GM19351 (cell line): Measurements from ENCODE around the gene DNASE2.
"Not testable (repeated sequence)": the region's sequence is repeated elsewhere in the genome, so short reads cannot be mapped to it uniquely, and the experiment has no call there.

Source experiments
- ATAC-seq: cut with Tn5 transposase; IDR thresholded peaks from one replicate; pipeline ENCODE4 v1.9.1; 2021; ENCODE audit warnings: mild to moderate bottlenecking, moderate library complexity; ENCODE audit not compliant: unreplicated experiment

Gene DNASE2

DNA sequence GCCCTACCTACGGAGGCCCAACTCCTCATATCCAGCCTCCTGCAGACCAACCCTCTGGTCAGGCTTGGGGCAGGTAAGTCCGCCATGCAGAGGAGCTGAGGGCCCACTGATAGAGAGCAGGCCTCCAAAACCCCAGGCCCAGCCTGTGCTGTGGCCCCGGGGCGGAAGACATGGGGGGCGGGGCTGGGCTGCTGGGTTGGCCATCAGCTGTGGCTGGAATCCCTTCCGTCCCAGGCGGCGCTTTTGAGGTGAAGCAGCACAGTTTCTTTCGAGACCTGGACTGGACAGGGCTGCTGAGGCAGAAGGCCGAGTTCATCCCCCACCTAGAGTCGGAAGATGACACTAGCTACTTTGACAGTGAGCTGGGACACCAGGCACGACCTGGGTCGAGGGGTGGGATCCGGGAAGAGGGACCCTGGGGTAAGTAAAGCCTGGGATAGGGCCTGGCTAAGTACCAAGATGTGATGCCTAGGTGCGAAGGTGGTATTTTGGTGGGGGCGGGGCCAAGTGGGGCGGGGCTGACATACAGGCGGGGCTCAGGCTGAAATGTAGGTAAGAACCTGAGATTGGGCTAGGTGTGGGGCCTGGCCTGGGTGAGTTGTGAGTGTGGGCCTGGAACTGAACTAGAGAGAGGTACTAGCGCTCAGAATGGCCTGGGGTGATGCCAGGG lies 15.4 kb downstream of the DNASE2 start:
- ATAC-seq, result no peak

DNA sequence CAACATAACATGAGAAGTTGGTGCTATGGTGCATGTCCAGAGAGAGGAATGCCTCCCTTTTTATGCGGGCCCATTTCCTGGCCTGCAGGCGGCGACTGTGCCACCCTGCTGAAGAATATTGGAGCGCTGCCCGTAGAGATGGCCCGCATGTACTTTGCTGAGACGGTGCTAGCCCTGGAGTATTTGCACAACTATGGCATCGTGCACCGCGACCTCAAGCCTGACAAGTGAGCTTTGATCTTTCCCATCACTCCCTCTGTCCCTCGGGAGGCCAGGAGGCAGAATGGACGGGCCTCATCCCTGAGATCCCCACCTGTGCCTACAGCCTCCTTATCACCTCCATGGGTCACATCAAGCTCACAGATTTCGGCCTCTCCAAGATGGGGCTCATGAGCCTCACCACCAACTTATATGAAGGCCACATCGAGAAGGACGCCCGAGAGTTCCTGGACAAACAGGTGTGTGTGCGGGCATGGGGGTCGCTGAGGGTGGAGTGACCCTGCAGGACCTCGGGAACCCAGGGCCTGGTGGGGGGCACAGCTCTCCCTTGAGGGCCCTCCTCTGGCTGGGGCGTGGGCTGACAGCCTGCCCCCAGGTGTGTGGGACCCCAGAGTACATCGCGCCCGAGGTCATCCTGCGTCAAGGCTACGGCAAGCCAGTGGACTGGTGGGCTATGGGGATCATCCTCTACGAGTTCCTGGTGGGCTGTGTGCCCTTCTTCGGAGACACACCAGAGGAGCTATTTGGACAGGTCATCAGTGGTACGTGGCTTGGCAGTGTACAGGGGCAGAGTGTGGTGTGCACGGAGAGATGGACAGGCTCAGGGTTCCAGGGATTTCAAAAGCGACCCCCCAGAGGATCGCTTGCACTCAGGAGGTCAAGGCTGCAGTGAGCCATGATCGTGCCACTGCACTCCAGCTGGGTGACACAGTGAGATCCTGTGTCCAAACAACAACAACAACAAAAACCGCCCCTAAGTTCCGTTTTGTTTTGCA lies 16.2 kb downstream of the DNASE2 start:
- no peak for ATAC-seq

DNA sequence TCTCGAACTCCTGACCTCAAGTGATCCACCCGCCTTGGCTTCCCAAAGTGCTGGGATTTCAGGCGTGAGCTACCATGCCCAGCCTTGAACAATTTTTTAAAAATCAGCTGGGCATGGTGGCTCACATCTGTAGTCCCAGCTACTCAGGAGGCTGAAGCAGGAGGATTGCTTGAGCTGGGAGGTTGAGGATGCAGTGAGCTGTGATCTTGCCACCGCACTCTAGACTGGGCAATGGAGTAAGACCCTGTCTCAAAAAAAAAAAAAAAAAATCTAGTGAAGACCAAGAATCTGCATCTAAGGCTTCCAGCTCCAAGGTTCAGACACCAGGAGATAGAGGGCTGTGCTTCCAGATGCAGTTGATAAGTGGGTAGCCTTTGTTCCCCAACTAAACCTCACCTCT lies 17.1 kb downstream of the DNASE2 start:
- ATAC-seq, result no peak

DNA sequence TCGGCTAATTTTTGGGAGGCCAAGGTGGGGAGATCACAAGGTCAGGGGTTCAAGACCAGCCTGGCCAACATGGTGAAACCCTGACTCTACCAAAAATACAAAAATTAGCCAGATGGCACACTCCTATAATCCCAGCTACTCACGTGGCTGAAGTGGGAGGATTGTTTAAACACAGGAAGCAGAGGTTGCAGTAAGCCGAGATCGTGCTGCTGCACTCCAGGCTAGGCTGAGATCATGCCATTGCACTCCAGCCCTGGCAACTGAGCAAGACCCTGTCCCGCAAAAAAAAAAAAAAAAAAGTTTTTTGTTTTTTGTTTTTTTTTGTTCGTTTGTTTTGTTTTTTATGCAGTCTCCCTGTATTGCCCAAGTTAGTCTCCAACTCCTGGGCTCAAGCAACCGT lies 21.7 kb downstream of the DNASE2 start:
- no peak for ATAC-seq

DNA sequence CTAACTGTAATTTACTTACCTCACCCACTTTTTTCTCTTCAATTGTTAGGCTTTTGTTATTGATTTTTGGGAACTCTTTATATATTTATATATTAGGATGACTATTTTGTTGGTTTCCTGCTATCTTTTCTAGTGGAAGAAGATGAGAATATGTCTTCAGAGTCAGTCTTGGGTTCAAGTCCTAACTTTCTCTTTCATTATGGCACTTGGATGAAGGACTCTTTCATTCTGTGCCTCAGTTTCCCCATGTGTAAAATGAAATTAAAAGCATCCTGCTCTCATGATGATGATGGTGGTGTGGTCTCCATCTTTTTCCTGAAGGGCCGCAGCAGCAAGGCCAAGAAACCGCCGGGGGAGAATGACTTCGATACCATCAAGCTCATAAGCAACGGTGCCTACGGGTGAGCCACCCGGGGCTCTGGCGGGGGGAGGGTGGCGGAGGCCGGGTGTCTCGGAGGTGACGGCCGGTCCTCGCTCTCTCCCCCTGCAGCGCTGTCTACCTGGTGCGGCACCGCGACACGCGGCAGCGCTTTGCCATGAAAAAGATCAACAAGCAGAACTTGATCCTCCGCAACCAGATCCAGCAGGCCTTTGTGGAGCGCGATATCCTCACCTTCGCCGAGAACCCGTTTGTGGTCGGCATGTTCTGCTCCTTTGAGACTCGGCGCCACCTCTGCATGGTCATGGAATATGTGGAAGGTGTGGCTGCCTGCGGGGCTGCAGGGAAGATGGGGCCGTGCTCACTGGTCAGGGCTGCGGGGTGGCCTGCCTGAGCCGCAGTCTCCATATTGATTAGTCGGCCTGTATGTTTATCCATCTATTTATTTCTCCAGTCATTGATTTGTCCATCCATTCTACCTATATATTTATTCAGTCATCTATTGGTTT lies 23.0 kb downstream of the DNASE2 start:
- no peak for ATAC-seq

DNA sequence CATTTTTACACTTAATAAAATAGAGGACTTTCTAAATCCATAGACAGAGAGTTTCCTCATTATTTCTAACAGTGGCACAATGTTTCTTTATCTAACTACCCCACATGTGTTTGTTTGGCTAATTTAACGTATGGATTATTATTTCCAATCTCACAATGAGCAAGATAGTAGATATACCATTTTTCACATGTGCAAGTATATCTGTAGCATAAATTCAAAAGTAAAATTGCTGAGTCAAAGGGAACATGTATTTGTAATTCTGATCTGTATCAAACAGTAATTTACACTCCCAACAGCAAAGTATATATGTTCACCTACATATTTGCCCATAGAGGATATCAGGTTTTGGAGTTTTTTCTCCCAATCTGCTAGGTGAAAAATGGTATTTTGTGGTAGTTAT lies 24.6 kb downstream of the DNASE2 start:
- ATAC-seq, result no peak

DNA sequence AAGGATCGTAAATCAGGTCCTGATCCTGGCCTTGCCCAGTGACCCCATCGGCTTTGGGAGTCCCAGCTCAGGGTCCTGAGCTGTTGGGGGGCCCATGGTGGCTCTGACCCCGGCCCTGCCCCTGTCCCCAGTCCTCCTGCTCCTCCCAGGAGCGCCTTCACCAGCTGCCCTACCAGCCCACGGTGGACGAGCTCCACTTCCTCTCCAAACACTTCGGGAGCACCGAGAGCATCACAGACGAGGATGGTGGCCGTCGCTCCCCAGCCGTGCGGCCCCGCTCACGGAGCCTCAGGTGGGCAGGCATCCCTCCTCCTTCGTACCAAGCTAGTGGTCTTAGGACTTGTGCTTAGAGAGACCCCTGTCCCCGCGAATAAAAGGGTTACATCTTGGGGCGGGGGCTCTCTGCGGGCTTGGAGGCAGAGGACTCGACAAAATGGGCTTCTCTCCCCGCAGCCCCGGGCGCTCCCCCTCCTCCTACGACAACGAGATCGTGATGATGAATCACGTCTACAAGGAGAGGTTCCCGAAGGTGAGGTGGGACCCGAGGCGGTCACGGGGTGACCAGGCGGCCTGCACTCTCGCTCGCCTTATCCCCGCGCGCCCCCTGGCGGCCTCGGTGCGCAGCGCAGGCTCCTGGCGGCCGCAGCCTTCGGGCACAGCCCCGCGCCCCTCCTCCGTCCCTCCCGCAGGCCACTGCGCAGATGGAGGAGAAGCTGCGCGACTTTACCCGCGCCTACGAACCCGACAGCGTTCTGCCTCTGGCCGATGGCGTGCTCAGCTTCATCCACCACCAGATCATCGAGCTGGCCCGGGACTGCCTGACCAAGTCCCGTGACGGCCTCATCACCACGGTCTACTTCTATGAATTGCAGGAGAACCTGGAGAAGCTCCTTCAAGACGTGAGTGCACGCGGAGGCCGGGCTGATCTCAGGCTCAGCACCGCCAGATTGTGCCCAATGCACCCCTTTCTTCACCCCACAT lies 33.8 kb downstream of the DNASE2 start:
- no peak for ATAC-seq

DNA sequence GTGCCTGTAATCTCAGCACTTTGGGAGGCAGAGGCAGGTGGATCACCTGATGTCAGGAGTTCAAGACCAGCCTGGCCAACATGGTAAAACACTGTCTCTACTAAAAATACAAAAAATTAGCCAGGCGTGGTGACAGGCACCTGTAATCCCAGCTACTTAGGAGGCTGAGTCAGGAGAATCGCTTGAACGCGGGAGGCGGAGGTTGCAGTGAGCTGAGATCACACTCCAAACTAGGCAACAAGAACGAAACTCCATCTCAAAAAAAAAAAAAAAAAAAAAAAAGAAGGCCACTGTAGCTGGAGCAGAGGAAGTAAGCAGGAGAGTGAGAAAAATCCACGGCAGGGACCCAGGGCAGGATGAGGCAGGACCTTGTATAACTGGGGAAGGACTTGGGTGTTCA lies 34.6 kb downstream of the DNASE2 start:
- not testable (repeated sequence) for ATAC-seq

DNA sequence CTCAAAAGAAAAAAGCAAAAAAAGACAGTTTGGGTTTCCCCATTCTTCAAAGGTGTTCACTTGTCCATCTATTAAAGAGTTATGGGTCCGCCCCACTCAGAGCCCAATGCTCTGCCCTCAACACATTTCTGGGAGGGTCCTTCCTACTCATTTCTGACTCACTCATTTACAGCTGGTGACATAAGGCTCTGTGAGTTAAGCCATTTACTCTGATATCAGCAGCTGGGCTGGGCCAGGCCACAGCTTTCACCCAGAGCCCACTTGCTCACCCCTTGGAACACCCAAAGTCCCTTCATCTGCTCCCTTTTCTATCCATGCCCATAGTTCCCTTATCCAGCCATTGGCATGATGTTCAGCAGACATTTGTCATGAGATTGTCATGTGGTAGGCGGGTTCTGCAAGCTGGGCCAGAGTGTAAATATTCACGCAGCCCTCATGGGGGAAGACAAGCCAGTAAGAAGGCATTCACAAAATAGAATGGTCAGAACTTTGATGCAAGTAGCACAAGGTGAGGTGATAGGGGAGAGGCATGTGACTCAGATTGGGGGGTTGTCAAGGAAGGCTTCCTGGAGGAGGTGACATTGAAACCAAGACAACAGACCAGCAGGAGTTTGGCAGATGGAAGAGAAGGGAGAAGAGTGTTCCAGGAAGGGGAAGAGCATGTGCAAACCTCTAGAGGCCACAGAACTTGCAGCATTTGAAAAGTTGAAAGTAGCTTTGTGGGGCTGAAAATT lies 37.1 kb downstream of the DNASE2 start:
- ATAC-seq, result no peak

DNA sequence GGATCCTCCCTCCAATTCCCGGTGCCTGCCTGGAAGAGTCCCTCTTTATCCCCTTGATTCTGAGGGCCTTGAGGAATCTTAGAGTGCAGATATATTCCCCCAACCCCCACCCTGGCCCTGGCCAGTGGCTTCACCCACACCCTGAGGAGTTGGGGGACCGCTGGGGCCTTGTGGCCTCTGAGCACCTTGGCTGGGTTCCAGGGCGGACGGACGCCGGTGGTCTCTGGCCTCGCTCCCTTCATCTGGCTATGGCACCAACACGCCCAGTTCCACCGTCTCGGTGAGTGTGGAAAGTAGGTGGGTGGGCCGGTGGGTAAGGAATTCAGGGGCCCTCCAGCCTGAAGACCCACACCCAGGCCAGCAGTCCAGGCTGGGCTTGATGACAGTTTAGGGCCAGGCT lies 37.9 kb downstream of the DNASE2 start:
- no peak for ATAC-seq

DNA sequence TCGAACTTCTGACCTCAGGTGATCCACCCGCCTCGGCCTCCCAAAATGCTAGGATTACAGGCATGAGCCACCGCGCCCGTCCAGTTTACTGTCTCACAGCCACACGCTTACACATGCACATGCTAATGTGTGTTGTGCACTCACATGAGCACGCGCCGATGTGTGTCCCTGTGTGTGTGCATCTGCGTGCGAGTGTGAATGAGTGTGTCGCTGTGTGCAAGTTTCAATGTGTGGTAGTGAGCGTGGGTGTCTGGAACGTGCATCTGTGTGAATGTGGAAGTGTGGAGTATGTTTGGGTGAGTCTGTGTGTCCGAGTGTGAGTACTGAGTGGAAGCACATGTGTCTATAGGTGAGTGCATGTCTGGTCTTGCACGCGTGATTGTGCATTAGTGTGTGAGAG lies 38.7 kb downstream of the DNASE2 start:
- ATAC-seq, result no peak

DNA sequence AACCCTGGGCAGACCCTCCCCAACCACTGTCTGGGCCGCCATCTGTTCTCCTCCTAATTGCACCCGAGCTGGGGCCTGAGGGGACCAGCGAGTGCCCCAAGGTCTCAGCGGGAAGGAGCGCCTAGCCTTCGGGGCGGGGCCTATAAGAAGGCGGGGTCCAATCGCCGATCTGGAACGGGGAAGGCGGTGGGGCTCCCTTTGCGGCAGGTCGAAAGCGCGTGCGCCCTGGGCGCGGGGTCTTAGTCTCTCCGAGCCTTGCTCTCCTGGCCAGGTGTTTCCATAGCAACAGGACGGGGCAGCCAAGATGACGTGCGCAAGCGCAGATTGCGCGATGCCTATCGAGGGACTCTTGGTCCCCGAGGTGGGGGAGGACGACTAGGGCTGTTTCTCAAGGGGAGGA lies 40.2 kb downstream of the DNASE2 start:
- ATAC-seq, result no peak

DNA sequence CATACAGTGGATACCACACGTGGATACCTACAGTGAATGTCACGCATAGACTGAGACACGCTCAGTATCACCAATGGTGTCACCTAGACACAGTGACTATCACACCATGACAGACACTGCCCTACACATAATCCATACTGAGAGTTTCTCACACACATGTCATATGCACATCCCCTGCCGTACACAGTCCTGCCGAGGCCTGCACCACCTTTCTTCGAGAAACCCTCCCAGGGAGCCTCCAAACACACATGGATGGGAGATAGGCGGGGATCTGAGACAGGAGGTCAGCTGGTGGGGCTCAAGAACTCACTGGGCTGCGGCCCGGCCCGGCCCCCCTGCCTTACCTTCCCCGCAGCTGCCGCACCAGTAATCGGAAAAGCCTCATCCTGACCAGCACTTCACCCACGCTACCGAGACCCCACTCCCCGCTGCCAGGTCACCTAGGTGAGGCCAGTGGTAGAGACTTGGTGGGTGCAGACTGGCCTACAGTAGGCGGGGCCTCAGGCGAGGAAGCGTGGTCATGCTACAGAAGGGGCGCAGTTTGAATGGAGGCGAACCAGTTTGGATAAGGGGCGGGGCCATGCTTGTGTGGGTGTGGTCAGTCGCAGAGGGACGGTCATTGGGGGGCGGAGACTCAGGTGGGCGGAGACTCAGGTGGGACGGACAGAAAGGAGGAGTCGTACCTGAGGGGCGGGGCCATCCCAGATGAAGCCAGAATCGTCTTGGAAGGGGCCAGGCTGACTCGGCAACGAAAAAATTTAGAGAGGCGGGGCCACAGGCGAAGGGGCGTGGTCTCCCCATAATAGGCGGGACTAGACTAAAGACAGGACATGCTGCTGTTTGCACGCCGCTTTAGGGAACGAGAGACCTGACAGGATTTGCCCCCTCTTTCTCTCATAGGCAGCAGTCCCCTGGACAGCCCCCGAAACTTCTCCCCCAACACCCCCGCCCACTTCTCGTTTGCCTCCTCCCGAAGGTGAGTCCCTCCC lies 40.9 kb downstream of the DNASE2 start:
- ATAC-seq, result no peak

DNA sequence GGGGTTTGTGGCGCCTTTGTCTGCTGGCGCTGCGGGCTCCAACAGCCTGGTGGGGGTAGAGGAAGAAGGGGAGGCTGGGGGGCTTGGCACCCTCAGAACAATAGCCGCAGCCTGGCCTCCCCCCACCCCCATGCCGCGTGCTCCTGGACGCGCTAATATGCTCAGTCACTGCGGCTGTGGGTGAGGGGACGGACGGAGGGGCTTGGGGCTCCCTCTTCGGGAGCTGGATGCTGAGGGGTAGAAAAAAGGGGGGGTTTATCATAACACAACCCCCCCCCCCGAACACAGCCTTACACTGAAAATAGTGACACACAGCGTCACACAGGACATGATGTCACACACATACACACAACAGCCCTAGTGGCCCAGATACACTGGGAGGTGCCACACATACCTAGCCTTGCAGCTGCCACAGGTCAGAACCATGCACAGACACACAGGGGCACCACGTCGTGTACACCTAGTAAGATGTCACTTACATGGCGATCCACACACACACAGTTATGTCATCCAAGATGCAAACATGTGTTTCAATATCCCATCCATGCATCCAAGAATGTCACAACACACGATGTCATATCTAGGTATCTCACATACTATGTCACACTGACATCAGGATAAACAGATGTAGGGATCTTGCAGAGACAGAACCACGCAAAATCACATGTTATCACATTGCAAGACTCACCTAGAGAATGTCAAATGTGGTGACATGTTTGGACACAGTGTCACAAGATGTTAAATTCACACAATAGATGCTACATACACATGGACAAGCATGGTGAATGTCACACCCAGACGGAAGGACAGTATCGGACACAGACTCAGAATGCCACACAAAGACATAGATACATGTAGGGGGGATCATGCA lies 42.1 kb downstream of the DNASE2 start:
- ATAC-seq, result no peak

DNA sequence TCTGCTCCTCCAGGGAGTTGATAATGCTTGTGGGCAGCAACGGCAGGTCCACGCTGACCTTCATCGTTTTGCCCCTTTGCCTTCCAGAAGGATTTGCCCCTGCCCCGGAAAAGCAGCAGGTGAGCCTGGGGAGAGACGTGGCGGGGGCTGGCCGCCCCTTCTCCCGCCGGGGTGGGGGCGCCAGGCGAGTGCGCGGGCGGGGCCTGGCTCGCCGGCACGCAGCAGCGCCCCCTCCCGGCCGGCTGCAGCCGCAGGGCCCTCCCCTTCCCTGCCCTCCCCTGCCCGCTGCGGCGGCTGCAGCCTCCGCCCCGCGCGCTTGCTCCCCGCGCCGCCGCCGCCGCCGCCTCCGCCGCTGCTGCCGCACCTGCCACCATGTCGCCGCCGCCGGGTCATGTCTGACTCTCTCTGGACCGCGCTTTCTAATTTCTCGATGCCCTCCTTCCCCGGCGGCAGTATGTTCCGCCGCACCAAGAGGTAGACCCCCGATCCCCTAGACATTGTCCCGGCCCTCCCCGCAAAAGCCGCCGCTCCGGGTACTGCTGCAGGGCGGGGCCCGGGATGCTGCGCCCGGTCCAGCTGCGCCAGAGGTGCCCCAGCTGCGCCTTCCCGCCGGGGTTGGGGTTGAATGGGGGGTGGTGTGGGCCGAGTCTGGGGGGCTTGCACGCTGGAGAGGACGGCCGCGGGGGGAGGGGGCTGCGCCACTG lies 42.9 kb downstream of the DNASE2 start, which contains the start of gene MAST1:
Gene MAST1 (plus strand): TSS at position 334 of the 704 bp plus-strand sequence. CDS start 58 bp downstream, at position 392.
- no peak for ATAC-seq

DNA sequence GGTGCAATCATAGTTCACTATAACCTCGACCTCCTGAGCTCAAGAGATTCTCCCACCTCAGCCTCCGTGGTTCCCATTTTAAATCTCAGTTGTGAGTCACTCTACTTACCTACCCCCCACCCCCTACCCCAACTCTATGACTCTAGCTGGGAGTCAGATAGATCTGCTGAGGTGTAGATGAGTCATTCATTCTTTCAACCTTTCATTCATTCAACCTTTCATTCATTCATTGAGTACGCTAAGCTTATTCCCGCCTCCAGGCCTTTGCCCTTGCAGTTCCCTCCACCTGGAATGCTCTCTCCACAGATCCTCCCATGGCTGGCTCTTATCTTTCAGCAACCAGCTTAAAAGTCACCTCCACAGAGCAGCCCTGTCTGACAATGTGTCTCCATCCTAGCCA lies 44.0 kb downstream of the DNASE2 start:
- no peak for ATAC-seq

DNA sequence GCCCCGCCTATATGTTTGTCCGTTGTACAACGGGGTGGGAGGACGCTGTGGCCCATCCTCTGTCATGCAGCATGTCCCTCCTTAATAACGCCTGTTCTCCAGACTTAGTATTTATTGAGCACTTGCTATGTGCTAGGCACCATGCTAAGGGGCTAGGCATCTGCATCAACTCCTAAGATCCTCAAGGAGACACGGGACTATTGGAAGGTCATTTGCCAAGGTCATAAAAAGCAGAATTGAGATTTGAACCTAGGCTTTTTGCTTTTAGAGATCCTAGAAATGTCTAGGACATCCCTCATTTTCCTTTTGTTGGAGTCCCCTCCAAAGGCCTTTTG lies 44.8 kb downstream of the DNASE2 start:
- no peak for ATAC-seq
